Measurements from ENCODE around the gene SP3. TPM values are rescaled to one million over a fixed set of nuclear protein-coding genes. Genes with fewer than 3 reads are reported as not detected.

The SP3 gene
- total and polyA plus RNA-seq, 7 experiments from 2014 or later = 82.6 to 158 (median 128) TPM

GRCh38 chr2:173978447-173978846 lies 13.3 kb upstream of the SP3 start:
- Mint-ChIP-seq H3K36me3 (no peaks in the 10 kb centered on the region), H3K27me3 (peaks cover 0 to 11% (median 4%) of the 10 kb centered on the region in 5 donors), H3K27ac (no peak overlapping the region), H3K9me3 (no peaks in the 10 kb centered on the region), H3K4me1 (peaks cover 0 to 2% (median 0%) of the 10 kb centered on the region in 7 donors), H3K4me3 (no peak overlapping the region)
- ATAC-seq (no peak), DNase-seq (no peak)
- POLR2A ChIA-PET = no interaction called here
- Histone ChIP-seq H3K36me3 (ENCODE audit: control insufficient read depth in 2 of 3, insufficient read depth in 3 of 3, low read length in 3 of 3) (no peaks in the 10 kb centered on the region), H3K27ac (ENCODE audit: low read depth, low read length) (no peak overlapping the region), H3K27me3 (ENCODE audit: control insufficient read depth in 2 of 2, insufficient read depth in 2 of 2, low read length in 2 of 2) (no peaks in the 10 kb centered on the region), H3K9me3 (ENCODE audit: control insufficient read depth in 2 of 3, low read length in 3 of 3) (no peaks in the 10 kb centered on the region), H3K4me3 (ENCODE audit: low read length) (no peak overlapping the region), H3K4me1 (ENCODE audit: control insufficient read depth in 2 of 2, insufficient read depth in 2 of 2, low read length in 2 of 2) (no peaks in the 10 kb centered on the region)
- intact Hi-C loops (cut with micrococcal nuclease) = no loop called here
- CTCF ChIA-PET = no interaction called here

- POLR2A ChIA-PET = no interaction called here
- intact Hi-C loops (cut with micrococcal nuclease) = no loop called here
Measured at GRCh38 chr2:173972636-173973035, 7.5 kb upstream of the SP3 start.

GRCh38 chr2:173972165-173972564 lies 7.0 kb upstream of the SP3 start:
- Histone ChIP-seq H3K9me3 (ENCODE audit: control insufficient read depth in 2 of 3, low read length in 3 of 3) (no peaks in the 10 kb centered on the region), H3K4me1 (ENCODE audit: control insufficient read depth in 2 of 2, insufficient read depth in 2 of 2, low read length in 2 of 2) (no peaks in the 10 kb centered on the region), H3K27ac (ENCODE audit: low read depth, low read length) (no peak overlapping the region), H3K36me3 (ENCODE audit: control insufficient read depth in 2 of 3, insufficient read depth in 3 of 3, low read length in 3 of 3) (no peaks in the 10 kb centered on the region), H3K27me3 (ENCODE audit: control insufficient read depth in 2 of 2, insufficient read depth in 2 of 2, low read length in 2 of 2) (no peaks in the 10 kb centered on the region), H3K4me3 (ENCODE audit: low read length) (no peak overlapping the region)
- DNase-seq = no peak
- peaks cover 0 to 2% (median 0%) of the 10 kb centered on the region in 5 donors for H3K36me3 Mint-ChIP-seq
- H3K4me3 Mint-ChIP-seq = no peak overlapping the region
- ChIA-PET POLR2A (no interaction called here), CTCF (no interaction called here)
- intact Hi-C loops (cut with micrococcal nuclease) = no loop called here
- no peak for ATAC-seq
- H3K4me1 Mint-ChIP-seq = peaks cover 0 to 6% (median 0%) of the 10 kb centered on the region in 7 donors
- no peak overlapping the region for H3K27ac Mint-ChIP-seq
- H3K27me3 Mint-ChIP-seq = peaks cover 0 to 11% (median 2%) of the 10 kb centered on the region in 5 donors
- no peaks in the 10 kb centered on the region for H3K9me3 Mint-ChIP-seq

More at GRCh38 chr2:173972636-173973035, 7.5 kb upstream of the SP3 start:
- Mint-ChIP-seq H3K4me3 (no peak overlapping the region), H3K4me1 (peaks cover 0 to 6% (median 0%) of the 10 kb centered on the region in 7 donors), H3K36me3 (peaks cover 0 to 2% (median 0%) of the 10 kb centered on the region in 5 donors), H3K27me3 (peaks cover 0 to 11% (median 2%) of the 10 kb centered on the region in 5 donors), H3K27ac (no peak overlapping the region), H3K9me3 (no peaks in the 10 kb centered on the region)
- no peak for ATAC-seq
- H3K9me3 ChIP-seq (ENCODE audit: control insufficient read depth in 2 of 3, low read length in 3 of 3) = no peaks in the 10 kb centered on the region
- CTCF ChIA-PET = no interaction called here
- no peaks in the 10 kb centered on the region for H3K4me1 ChIP-seq (ENCODE audit: control insufficient read depth in 2 of 2, insufficient read depth in 2 of 2, low read length in 2 of 2)
- H3K27ac ChIP-seq (ENCODE audit: low read depth, low read length) = no peak overlapping the region
- H3K36me3 ChIP-seq (ENCODE audit: control insufficient read depth in 2 of 3, insufficient read depth in 3 of 3, low read length in 3 of 3) = no peaks in the 10 kb centered on the region
- DNase-seq = no peak
- H3K27me3 ChIP-seq (ENCODE audit: control insufficient read depth in 2 of 2, insufficient read depth in 2 of 2, low read length in 2 of 2) = no peaks in the 10 kb centered on the region
- no peak overlapping the region for H3K4me3 ChIP-seq (ENCODE audit: low read length)

GRCh38 chr2:173970516-173970924 lies 5.3 kb upstream of the SP3 start:
- ATAC-seq (no peak), DNase-seq (no peak)
- POLR2A ChIA-PET = interaction anchor here (1.3 kb wide), 1 partner anchor 15 kb away, joined by 6 read pairs; no protein-coding TSS in a partner anchor
- CTCF ChIA-PET = no interaction called here
- H3K27me3 Mint-ChIP-seq = peaks cover 0 to 8% (median 2%) of the 10 kb centered on the region in 5 donors
- peaks cover 0 to 2% (median 0%) of the 10 kb centered on the region in 5 donors for H3K36me3 Mint-ChIP-seq
- H3K4me3 Mint-ChIP-seq = no peak overlapping the region
- Histone ChIP-seq H3K4me1 (ENCODE audit: control insufficient read depth in 2 of 2, insufficient read depth in 2 of 2, low read length in 2 of 2) (peaks cover 0 to 7% of the 10 kb centered on the region in 2 donors), H3K9me3 (ENCODE audit: control insufficient read depth in 2 of 3, low read length in 3 of 3) (no peaks in the 10 kb centered on the region), H3K27me3 (ENCODE audit: control insufficient read depth in 2 of 2, insufficient read depth in 2 of 2, low read length in 2 of 2) (no peaks in the 10 kb centered on the region), H3K27ac (ENCODE audit: low read depth, low read length) (no peak overlapping the region), H3K4me3 (ENCODE audit: low read length) (no peak overlapping the region), H3K36me3 (ENCODE audit: control insufficient read depth in 2 of 3, insufficient read depth in 3 of 3, low read length in 3 of 3) (peaks cover 0 to 4% (median 0%) of the 10 kb centered on the region in 3 experiments)
- H3K27ac Mint-ChIP-seq = no peak overlapping the region
- intact Hi-C loops (cut with micrococcal nuclease) = no loop called here
- H3K9me3 Mint-ChIP-seq = no peaks in the 10 kb centered on the region
- peaks cover 7 to 21% (median 11%) of the 10 kb centered on the region in 7 donors for H3K4me1 Mint-ChIP-seq

GRCh38 chr2:173969886-173970285 lies 4.7 kb upstream of the SP3 start:
- peaks cover 0 to 6% (median 2%) of the 10 kb centered on the region in 5 donors for H3K27me3 Mint-ChIP-seq
- H3K9me3 Mint-ChIP-seq = no peaks in the 10 kb centered on the region
- Histone ChIP-seq H3K4me3 (ENCODE audit: low read length) (no peak overlapping the region), H3K4me1 (ENCODE audit: control insufficient read depth in 2 of 2, insufficient read depth in 2 of 2, low read length in 2 of 2) (peaks cover 0 to 7% of the 10 kb centered on the region in 2 donors), H3K36me3 (ENCODE audit: control insufficient read depth in 2 of 3, insufficient read depth in 3 of 3, low read length in 3 of 3) (peaks cover 0 to 9% (median 0%) of the 10 kb centered on the region in 3 experiments), H3K27ac (ENCODE audit: low read depth, low read length) (no peak overlapping the region), H3K9me3 (ENCODE audit: control insufficient read depth in 2 of 3, low read length in 3 of 3) (no peaks in the 10 kb centered on the region), H3K27me3 (ENCODE audit: control insufficient read depth in 2 of 2, insufficient read depth in 2 of 2, low read length in 2 of 2) (no peaks in the 10 kb centered on the region)
- H3K36me3 Mint-ChIP-seq = peaks cover 0 to 2% (median 0%) of the 10 kb centered on the region in 5 donors
- ATAC-seq (no peak), DNase-seq (no peak)
- intact Hi-C loops (cut with micrococcal nuclease) = loop anchor here (5.0 to 10.0 kb wide), 6 partner anchors 625 to 1865 kb away; partner anchors contain the start of genes DLX2 (in 1 of the 2), PDK1 (in 1 of the 2) and WIPF1 (in 1 of the 2)
- ChIA-PET CTCF (no interaction called here), POLR2A (interaction anchor here (0.6 to 1.3 kb wide), 2 partner anchors 16 to 18 kb away, joined by 3 to 6 read pairs; no protein-coding TSS in a partner anchor)
- H3K27ac Mint-ChIP-seq = no peak overlapping the region
- peaks cover 7 to 21% (median 11%) of the 10 kb centered on the region in 7 donors for H3K4me1 Mint-ChIP-seq
- H3K4me3 Mint-ChIP-seq = no peak overlapping the region

- Mint-ChIP-seq H3K27ac (no peak overlapping the region), H3K4me1 (peaks cover 7 to 21% (median 11%) of the 10 kb centered on the region in 7 donors), H3K9me3 (peaks cover 0 to under 1% (median 0%) of the 10 kb centered on the region in 11 donors), H3K36me3 (peaks cover 0 to 2% (median 0%) of the 10 kb centered on the region in 5 donors), H3K4me3 (no peak overlapping the region), H3K27me3 (peaks cover 0 to 4% (median 0%) of the 10 kb centered on the region in 5 donors)
- no peaks in the 10 kb centered on the region for H3K9me3 ChIP-seq (ENCODE audit: control insufficient read depth in 2 of 3, low read length in 3 of 3)
- H3K4me1 ChIP-seq (ENCODE audit: control insufficient read depth in 2 of 2, insufficient read depth in 2 of 2, low read length in 2 of 2) = peaks cover 0 to 7% of the 10 kb centered on the region in 2 donors
- no peak overlapping the region for H3K4me3 ChIP-seq (ENCODE audit: low read length)
- CTCF ChIA-PET = no interaction called here
- intact Hi-C loops (cut with micrococcal nuclease) = loop anchor here (5.0 to 10.0 kb wide), 6 partner anchors 626 to 1864 kb away; partner anchors contain the start of genes DLX2 (in 1 of the 2), PDK1 (in 1 of the 2) and WIPF1 (in 1 of the 2)
- POLR2A ChIA-PET = interaction anchor here (1.1 kb wide), 1 partner anchor 428 kb away, joined by 3 read pairs; no protein-coding TSS in a partner anchor
- no peak for ATAC-seq
- H3K27me3 ChIP-seq (ENCODE audit: control insufficient read depth in 2 of 2, insufficient read depth in 2 of 2, low read length in 2 of 2) = no peaks in the 10 kb centered on the region
- H3K36me3 ChIP-seq (ENCODE audit: control insufficient read depth in 2 of 3, insufficient read depth in 3 of 3, low read length in 3 of 3) = peaks cover 0 to 10% (median 0%) of the 10 kb centered on the region in 3 experiments
- no peak for DNase-seq
- H3K27ac ChIP-seq (ENCODE audit: low read depth, low read length) = no peak overlapping the region
Measured at GRCh38 chr2:173968551-173968950, 3.4 kb upstream of the SP3 start.

All from naive thymus-derived CD4-positive, alpha-beta T cell (primary cell).